Astrocyte (in vitro differentiated cells and primary cell): ENCODE results near the gene NMT2. TPM values are rescaled to one million over a fixed set of nuclear protein-coding genes. Genes with fewer than 3 reads are reported as not detected.
A peak's percentile ranks its signal among the peaks of the same experiment; 100 is the strongest.

ENCODE experiments used
- DNase-seq: peaks from one replicate; pipeline ENCODE4 v3.0.0-alpha.2; 2010; ENCODE audit warnings: low read depth
- FAIRE-seq: peaks from 2 replicates; lab custom pipeline; 2011; peaks lifted over from hg19 to GRCh38; lab: Jason Lieb, UNC
- H2AFZ ChIP-seq: 2 replicates; pipeline ENCODE4 v1.6.0; 2012; ENCODE audit warnings: low read depth, low read length, inconsistent platforms
- H3K27ac ChIP-seq: 2 replicates; pipeline ENCODE4 v1.5.1; 2011; ENCODE audit warnings: low read depth, low read length, inconsistent platforms
- H3K27me3 ChIP-seq: 2 replicates; pipeline ENCODE4 v1.6.0; 2011; ENCODE audit warnings: low read length, inconsistent platforms; ENCODE audit not compliant: insufficient read depth
- H3K36me3 ChIP-seq: 2 replicates; pipeline ENCODE4 v1.5.1; 2011; ENCODE audit warnings: low read length, inconsistent platforms; ENCODE audit not compliant: insufficient read depth
- H3K4me1 ChIP-seq: 2 replicates; pipeline ENCODE4 v1.5.1; 2011; ENCODE audit warnings: low read length, inconsistent platforms; ENCODE audit not compliant: insufficient read depth
- H3K4me2 ChIP-seq: 2 replicates; pipeline ENCODE4 v1.6.0; 2012; ENCODE audit warnings: low read length, inconsistent platforms
- H3K4me3 ChIP-seq: 2 replicates; pipeline ENCODE4 v1.5.1; 2011; ENCODE audit warnings: low read depth, mild to moderate bottlenecking, low read length, inconsistent platforms; ENCODE audit not compliant: insufficient read depth
- H3K79me2 ChIP-seq: 2 replicates; pipeline ENCODE4 v1.6.0; 2012; ENCODE audit warnings: mild to moderate bottlenecking, low read length, inconsistent platforms; ENCODE audit not compliant: insufficient read depth
- H3K9ac ChIP-seq: 2 replicates; pipeline ENCODE4 v1.6.0; 2012; ENCODE audit warnings: mild to moderate bottlenecking, low read length, inconsistent platforms
- H3K9me3 ChIP-seq: 2 replicates; pipeline ENCODE4 v1.5.1; 2012; ENCODE audit warnings: low read depth, mild to moderate bottlenecking, low read length, inconsistent platforms; ENCODE audit not compliant: insufficient read depth
- H4K20me1 ChIP-seq: 2 replicates; pipeline ENCODE4 v1.6.0; 2012; ENCODE audit warnings: low read length, inconsistent platforms; ENCODE audit not compliant: insufficient read depth
- H3K27ac Mint-ChIP-seq: one replicate; pipeline ENCODE4 v1.8.0; 2021; ENCODE audit warnings: mild to moderate bottlenecking, mixed read lengths; ENCODE audit not compliant: unreplicated experiment
- H3K27me3 Mint-ChIP-seq: one replicate; pipeline ENCODE4 v1.8.0; 2021; ENCODE audit warnings: low read depth, mixed read lengths; ENCODE audit not compliant: unreplicated experiment
- H3K36me3 Mint-ChIP-seq: one replicate; pipeline ENCODE4 v1.8.0; 2021; ENCODE audit warnings: low read depth, mixed read lengths; ENCODE audit not compliant: unreplicated experiment
- H3K4me1 Mint-ChIP-seq: one replicate; pipeline ENCODE4 v1.8.0; 2021; ENCODE audit warnings: low read depth, mixed read lengths; ENCODE audit not compliant: unreplicated experiment
- H3K4me3 Mint-ChIP-seq: one replicate; pipeline ENCODE4 v1.8.0; 2021; ENCODE audit warnings: mild to moderate bottlenecking, moderate library complexity, mixed read lengths; ENCODE audit not compliant: unreplicated experiment
- H3K9me3 Mint-ChIP-seq: one replicate; pipeline ENCODE4 v1.8.0; 2021; ENCODE audit warnings: mild to moderate bottlenecking, mixed read lengths; ENCODE audit not compliant: unreplicated experiment
- CTCF ChIP-seq: IDR thresholded peaks from 2 replicates; pipeline ENCODE4 v1.5.1; 2011; ENCODE audit warnings: low read depth, mild to moderate bottlenecking, inconsistent platforms, low read length, moderate library complexity; ENCODE audit not compliant: insufficient read depth
- EZH2 ChIP-seq: IDR thresholded peaks from 2 replicates; pipeline ENCODE4 v1.6.1; 2012; ENCODE audit warnings: mild to moderate bottlenecking, low read length, inconsistent platforms; ENCODE audit not compliant: insufficient read depth
- total RNA-seq: library from RNA; stranded (reverse); gene quantifications from 2 replicates; pipeline ENCODE4 v1.2.1, GENCODE V29; 2021

Gene NMT2
- total RNA-seq, 1 donor from 2014 or later: 22.1 TPM

DNA sequence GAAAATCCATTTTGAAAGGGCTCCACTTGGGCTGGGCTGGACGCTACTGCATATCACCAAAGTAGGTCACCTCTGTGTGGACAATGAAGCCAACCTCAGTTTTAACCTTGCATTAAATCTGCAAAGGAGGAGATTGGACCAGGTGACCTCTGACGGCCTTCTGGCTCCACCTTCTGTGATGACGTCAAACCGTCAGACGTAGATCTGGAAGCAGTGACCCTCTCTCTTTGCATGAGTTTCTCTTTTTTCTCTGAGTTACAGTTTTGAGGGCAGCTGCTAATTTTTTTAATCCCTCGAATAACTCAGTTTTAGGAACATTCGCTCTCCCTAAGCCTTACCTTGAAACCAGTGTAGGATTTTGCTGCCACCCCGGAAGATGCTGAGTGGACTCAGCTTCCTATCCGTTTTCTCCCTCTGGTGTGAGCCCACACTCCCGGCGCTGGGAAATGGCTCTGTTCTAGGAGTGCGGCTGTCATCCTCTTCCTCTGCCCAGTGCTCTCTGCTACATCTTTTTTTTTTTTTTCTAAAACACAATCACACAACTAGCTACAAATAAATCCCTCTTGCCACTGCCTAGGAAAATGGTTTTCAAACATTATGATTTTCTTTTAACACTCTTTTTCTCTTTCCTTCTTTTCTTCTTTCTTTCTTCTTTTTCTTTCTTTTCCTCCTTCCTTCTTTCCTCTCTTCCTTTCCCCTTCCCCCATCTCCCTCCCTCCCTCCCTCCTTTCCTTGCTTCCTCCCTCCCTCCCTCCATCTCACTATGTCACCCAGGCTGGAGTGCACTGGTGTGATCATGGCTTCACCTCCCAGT is 27.7 kb upstream of the NMT2 start:
- no peaks in the 10 kb centered on the region for H3K9me3 Mint-ChIP-seq
- Histone ChIP-seq H3K4me2 (peak overlapping the region; percentile 31), H2AFZ (no peak overlapping the region)

GRCh38 chr10:15189133-15189885 is 20.8 kb upstream of the NMT2 start:
- DNase-seq (no peak), FAIRE-seq (no peak)
- no peaks in the 10 kb centered on the region for H3K27me3 Mint-ChIP-seq
- no peaks in the 10 kb centered on the region for H3K9me3 ChIP-seq
- H3K36me3 Mint-ChIP-seq: peaks cover 13% of the 10 kb centered on the region
- no peak overlapping the region for H3K4me2 ChIP-seq
- H4K20me1 ChIP-seq: no peaks in the 10 kb centered on the region
- H3K4me1 ChIP-seq: no peaks in the 10 kb centered on the region
- H3K4me3 ChIP-seq: no peak overlapping the region
- H3K27ac ChIP-seq: no peak overlapping the region
- no peak overlapping the region for H2AFZ ChIP-seq
- no peaks in the 10 kb centered on the region for H3K27me3 ChIP-seq
- TF ChIP-seq EZH2: no peak
- no peak for TF ChIP-seq CTCF
- H3K27ac Mint-ChIP-seq: no peak overlapping the region
- no peaks in the 10 kb centered on the region for H3K79me2 ChIP-seq
- no peak overlapping the region for H3K9ac ChIP-seq
- H3K4me1 Mint-ChIP-seq: no peaks in the 10 kb centered on the region
- H3K9me3 Mint-ChIP-seq: no peaks in the 10 kb centered on the region
- H3K4me3 Mint-ChIP-seq: no peak overlapping the region
- no peaks in the 10 kb centered on the region for H3K36me3 ChIP-seq

More for the DNA sequence above, 27.7 kb upstream of the NMT2 start:
- Histone ChIP-seq H3K4me3 (no peak overlapping the region), H3K36me3 (no peaks in the 10 kb centered on the region), H3K79me2 (no peaks in the 10 kb centered on the region), H3K9ac (no peak overlapping the region), H3K4me1 (peaks cover 42% of the 10 kb centered on the region), H3K9me3 (no peaks in the 10 kb centered on the region), H4K20me1 (no peaks in the 10 kb centered on the region), H3K27me3 (no peaks in the 10 kb centered on the region), H3K27ac (peak overlapping the region; percentile 31)
- Mint-ChIP-seq H3K4me3 (no peak overlapping the region), H3K4me1 (peaks cover 29% of the 10 kb centered on the region), H3K27ac (no peak overlapping the region), H3K27me3 (no peaks in the 10 kb centered on the region), H3K36me3 (peaks cover 4% of the 10 kb centered on the region)
- TF ChIP-seq CTCF (no peak), EZH2 (no peak)
- DNase-seq: no peak
- FAIRE-seq: no peak
